Right renal pelvis (tissue), 4 donors: ENCODE data around the gene OBSCN. TPM values are rescaled to one million over a fixed set of nuclear protein-coding genes. Genes with fewer than 3 reads are reported as not detected.
"Not testable (repeated sequence)": the region's sequence is repeated elsewhere in the genome, so short reads cannot be mapped to it uniquely, and the experiment has no call there.

Source experiments
- DNase-seq, 4 donors: peaks; one replicate each; pipeline ENCODE4 v3.0.0-alpha.2; 2013; ENCODE audit warnings: low read depth in 4 of 4, low spot score in 3 of 4, missing footprints in 1 of 4
- polyA plus RNA-seq, 4 donors: library from polyadenylated mRNA; unstranded; fragments of 120-200 nt; gene quantifications; one replicate each; pipeline ENCODE4 v1.2.1, GENCODE V29; 2013; ENCODE audit not compliant: insufficient read length in 4 of 4

Gene OBSCN
- polyA plus RNA-seq, 4 donors: 24.6 to 31.8 (median 28.1) TPM

DNA sequence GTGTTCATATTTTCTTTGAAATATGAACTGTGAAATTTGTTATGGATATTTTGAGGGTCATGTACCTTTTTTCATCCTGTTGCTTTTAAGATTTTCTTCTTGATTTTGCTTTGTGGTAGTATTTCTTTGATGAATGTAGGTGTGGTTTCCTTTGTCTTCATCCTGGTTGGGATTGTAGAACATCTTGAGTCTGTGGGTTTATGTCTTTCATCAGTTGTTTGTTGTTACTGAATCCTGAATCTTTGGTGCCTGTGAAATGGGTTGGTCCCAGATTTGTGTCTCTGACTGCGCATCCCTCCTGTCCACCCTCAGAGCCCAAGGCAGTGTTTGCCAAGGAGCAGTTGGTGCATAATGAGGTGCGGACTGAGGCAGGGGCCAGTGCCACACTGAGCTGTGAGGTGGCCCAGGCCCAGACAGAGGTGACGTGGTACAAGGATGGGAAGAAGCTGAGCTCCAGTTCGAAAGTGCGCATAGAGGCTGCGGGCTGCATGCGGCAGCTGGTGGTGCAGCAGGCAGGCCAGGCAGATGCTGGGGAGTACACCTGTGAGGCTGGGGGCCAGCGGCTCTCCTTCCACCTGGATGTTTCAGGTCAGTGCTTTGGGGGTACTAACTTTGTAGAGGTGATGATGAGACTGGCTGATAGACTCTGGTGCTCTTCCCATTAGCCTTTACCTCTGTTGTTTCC lies 38.5 kb downstream of the OBSCN start:
- DNase-seq: no peak

GRCh38 chr1:228249513-228250305 lies 41.9 kb downstream of the OBSCN start:
- no peak for DNase-seq

- not testable (repeated sequence) for DNase-seq
These were observed 44.6 kb downstream of the OBSCN start for GRCh38 chr1:228252476-228252875.

GRCh38 chr1:228256626-228257375 lies 49.0 kb downstream of the OBSCN start:
- no peak for DNase-seq

DNA sequence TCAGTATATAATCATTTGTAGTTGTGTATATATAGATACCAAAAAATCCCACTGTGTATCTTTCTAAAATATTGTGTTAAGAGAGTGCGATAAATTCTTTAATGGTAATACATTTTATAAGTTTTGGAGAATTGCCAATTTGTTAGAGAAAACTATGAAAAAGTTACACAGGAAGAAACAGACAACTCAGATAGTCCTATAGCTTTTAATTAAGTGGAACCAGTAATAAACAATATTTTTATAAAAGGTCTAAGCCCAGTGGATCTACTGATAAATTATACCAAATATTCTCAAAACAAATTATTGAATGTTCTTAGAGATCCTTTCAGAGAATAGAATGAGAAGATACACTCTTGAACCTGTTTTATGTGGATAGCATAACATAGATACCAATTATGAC lies 50.6 kb downstream of the OBSCN start:
- DNase-seq: no peak

DNA sequence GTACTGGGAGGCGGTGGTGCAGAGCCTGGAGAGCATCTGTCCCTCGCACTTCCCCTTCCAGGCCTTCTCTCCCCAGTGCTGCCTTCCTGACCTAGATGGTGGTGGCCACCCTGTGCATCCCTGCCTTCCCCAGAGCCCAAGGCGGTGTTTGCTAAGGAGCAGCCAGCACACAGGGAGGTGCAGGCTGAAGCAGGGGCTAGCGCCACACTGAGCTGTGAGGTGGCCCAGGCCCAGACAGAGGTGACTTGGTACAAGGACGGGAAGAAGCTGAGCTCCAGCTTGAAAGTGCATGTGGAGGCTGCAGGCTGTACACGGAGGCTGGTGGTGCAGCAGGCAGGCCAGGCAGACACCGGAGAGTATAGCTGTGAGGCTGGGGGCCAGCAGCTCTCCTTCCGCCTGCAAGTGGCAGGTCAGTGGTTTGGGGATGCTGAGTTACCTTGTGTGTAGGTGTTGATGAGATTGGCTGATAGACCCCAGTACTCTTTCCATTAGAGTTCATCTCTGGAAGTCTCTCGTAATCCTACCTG lies 51.6 kb downstream of the OBSCN start:
- DNase-seq: no peak

DNA sequence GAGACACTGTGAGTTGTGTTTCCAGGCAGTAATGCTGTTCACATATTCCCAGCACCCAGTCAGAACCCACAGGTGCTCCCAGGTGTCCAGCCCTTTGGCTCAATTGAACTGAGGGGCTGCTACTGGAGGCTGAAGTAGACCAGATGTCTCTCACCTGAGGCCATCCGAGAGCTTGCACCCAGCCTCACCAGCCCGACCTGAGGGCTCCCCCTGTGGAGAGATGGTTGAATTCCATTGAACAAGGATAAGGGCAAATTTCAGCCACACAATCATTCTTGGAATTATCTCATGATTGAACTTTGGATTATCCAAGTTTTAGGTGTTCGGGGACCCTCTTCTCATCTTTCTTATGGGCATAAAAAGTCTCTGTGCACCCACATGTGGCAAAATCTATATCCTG lies 52.1 kb downstream of the OBSCN start:
- no peak for DNase-seq

DNA sequence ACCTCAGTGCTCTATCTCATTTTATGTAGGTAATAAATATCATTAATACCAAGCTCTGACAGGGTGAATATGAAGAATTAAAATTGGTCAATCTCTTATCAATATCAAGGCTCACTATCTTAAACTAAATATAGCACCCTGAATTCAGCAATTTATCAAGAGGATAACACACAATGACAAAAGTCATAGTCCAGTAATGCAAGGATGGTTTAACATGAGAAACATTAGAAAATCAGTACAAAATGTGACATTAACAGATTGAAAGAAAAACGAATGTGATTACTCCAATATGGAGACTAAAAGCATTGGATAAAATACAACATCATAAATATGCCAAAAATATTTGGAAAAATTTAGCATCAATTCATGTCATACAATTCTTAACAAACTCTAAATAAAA lies 53.9 kb downstream of the OBSCN start:
- no peak for DNase-seq

DNA sequence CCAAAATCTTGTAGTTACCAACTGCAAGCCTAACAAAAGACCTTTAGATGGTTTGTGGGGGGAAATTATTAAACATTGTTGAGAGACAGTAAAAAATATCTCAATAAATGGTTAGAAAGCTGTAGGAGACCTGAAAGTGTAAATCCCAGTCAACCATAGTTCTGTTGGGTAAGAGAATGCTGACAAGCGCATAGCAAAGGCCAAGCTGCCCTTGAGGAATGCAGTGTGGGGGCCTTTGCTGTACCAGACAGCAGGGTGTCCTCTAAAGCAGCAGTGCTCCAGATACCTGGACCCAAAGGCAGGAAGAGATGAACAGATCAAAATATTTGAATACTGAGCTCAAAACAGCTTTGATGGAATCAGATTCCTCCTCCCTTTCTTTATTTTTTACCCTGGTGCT lies 54.6 kb downstream of the OBSCN start:
- no peak for DNase-seq

DNA sequence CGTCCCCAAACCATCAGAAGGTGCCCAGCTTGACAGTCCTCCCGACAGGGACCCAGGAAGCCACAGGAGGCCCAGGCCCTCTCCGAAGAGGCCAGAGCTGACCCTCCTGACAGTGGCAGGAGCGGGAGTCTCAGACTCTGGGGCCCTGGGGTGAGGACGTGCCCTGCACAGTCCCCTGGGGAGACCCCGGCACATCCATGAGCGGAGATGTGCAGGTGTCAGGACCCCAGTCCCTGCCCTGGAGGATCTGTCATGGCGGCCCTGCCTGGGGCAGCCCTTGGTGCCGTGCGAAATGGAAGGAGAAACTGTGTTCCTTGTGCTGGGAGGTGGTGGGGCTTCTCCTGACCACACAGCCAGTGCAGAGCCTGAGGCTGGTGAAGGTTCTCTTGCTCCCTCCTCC lies 55.8 kb downstream of the OBSCN start:
- DNase-seq: no peak

DNA sequence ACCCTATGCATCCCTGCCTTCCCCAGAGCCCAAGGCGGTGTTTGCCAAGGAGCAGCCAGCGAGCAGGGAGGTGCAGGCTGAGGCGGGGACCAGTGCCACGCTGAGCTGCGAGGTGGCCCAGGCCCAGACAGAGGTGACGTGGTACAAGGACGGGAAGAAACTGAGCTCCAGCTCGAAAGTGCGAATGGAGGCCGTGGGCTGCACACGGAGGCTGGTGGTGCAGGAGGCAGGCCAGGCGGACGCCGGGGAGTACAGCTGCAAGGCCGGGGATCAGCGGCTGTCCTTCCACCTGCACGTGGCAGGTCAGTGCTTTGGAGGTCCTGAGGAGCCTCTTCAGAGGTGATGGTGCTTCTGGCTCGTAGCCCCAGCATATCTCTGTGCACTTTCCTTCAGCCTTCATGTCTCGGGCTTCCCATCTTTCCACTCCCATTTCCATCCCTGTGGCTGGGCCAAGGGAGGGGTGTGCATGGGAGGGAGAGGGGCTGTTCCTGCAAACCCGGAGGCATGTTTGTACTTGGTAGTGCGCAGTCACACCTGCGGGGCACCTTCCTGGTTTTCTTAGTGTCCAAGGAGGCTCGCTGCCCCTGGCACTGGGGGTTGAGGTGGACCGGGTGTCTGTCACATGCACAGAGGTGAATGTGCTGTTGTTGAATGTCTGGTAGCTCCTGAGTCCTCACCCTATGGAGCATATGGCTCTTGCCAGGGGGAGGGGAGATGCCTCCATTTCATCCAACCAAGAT lies 56.4 kb downstream of the OBSCN start:
- no peak for DNase-seq

DNA sequence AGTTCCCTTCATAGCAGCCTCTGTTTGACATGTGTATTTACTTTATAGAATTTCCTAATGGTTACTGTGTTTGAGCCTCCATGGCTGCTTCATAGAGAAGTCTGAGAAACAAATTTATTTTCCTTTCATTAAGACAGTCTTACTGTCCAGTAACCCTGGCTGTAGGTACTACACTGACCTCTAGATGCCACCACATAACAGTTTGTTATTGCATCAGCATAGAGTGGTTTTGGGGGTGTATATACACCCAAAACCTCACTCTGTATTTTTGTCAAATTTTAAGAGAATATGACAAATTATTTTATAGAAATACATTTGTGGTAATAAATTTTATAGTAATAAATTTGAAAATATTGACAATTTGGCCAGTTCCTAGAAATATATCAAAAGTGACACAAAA lies 57.3 kb downstream of the OBSCN start:
- DNase-seq: no peak

DNA sequence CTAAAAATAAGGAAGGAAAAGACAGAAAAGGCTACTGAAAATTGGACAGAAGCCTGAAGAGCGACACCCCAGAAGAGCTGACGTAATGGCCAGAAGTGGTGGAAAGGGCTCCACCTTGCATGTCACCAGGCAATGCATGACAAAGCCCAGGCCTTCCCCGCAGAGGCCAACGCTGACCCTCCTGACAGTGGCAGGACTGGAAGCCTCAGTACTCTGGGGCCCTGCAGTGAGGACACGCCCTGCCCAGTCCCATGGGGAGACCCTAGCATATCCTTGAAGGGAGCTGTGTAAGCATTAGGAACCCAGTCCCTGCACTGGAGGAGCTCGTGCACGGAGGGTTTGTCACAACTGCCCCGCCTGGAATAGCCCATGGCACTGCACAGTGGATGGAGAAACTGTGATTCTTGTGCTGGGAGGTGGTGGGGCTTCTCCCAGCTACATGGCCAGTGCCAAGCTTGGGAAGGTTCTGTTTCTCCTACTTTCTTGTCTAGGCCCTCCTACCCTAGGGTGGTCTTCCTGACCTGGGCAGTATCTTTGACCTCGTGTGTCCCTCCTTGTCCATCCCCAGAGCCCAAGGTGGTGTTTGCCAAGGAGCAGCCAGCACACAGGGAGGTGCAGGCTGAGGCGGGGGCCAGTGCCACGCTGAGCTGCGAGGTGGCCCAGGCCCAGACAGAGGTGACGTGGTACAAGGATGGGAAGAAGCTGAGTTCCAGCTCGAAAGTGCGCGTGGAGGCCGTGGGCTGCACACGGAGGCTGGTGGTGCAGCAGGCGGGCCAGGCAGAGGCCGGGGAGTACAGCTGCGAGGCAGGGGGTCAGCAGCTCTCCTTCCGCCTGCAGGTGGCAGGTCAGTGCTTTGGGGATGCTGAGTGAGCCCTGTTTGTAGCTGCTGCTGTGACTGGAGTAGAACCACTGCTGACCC lies 60.4 kb downstream of the OBSCN start:
- no peak for DNase-seq

- DNase-seq: no peak
These were observed 61.0 kb downstream of the OBSCN start for GRCh38 chr1:228268881-228269265.

DNA sequence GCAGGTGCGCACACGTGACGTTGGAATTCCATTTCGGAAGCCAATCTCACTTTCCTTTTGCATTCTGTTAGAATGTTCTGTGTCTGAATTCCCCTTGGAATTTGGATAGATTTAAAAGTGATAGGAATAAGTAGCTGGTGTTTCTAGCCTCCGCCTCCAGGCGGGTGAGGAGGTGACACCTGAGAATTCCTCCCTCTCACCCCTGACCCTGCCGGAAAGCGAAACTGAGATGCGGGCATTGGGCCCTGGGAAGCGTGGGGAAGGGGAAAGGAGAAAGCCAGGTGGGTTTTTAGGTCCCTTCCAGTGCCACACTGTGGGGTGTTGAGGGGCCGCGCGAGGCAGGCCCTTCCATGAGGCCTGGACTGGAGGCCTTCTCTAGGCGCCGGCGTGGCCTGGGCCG lies 61.6 kb downstream of the OBSCN start:
- not testable (repeated sequence) for DNase-seq

GRCh38 chr1:228270032-228270431 lies 62.2 kb downstream of the OBSCN start:
- DNase-seq: peak in 1 of 4 donors; percentile 3

- no peak for DNase-seq
These were observed 63.9 kb downstream of the OBSCN start for GRCh38 chr1:228271701-228272251.

- no peak for DNase-seq
These were observed 64.5 kb downstream of the OBSCN start for GRCh38 chr1:228272331-228272791.
